Cortex of kidney (tissue), 1 donor: ENCODE data around the gene ITGB3.

Experiments used
- DNase-seq: peaks from one replicate; lab custom pipeline; 2025; lab: John Stamatoyannopoulos, UW

Gene ITGB3

DNA sequence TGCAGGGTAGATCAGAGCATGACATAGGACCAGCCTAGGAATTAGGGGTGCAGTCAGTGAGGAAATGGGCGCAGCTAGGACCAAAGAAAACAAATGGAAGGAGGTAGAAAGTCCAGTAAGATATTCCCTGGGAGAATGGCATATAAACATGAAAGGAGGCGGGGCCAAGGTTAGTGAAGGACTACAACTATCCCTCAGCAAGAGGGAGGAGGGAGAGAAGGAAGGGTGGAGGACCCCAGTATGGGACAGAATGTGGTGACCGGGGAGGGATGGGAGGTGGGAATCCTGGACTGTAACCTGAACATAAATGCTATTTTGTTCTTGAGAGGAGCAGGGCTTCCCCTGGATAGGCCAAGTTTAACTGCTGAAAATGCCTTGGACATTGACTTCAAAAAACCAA lies 22.8 kb downstream of the ITGB3 start:
- DNase-seq = no peak

DNA sequence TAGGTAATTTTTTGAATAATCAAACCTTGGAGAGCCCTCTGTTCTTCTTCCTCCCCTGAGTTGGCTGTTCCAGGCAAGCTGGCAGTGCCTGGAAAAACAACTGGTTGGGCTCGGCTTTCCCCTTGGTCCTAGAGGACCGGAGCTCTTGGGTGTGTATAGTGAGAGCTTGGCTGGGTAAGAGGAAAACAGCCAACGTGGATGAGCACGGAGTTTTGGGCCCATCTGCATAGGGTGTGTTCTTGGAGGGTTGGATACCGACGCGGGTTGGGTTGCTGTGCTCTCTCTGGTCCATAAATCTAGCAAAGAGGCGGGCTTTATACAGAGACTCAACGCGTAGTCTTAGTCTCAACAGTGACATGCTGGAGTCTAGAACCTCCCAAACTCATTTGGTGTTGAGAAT lies 23.2 kb downstream of the ITGB3 start:
- DNase-seq = no peak

DNA sequence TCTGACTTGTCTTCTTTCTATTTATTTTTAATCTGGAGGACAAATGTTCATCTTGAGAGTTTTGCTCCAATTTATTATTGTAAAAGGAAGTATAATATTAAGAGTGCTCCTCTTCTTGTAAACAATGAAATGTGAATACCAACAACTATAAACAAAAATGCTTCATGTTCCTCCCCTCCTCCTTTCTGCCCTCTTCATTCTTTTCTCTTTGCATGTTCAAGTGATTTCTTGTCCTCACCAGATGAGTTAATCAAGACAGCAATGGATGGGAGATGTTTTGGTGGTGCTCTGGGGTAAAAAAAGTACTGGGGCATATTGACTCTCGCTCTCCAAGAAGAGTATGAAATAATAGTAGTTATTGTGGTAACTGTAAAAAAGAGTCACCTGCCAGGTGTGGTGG lies 24.3 kb downstream of the ITGB3 start:
- DNase-seq = no peak

DNA sequence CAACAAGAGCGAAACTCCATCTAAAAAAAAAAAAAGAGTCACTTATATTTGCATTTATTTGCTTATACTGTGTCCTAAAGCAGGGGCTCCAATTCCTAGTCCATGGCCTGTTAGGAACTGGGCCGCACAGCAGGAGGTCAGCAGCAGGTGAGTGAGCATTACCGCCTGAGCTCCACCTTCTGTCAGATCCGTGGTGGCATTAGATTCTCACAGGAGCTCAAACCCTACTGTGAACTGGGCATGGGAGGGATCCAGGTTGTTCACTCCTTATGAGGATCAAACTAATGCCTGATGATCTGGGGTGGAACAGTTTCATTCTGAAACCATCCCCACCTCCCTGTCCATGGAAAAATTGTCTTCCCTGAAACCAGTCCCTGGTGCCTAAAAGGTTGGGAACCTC lies 24.9 kb downstream of the ITGB3 start:
- DNase-seq = no peak

DNA sequence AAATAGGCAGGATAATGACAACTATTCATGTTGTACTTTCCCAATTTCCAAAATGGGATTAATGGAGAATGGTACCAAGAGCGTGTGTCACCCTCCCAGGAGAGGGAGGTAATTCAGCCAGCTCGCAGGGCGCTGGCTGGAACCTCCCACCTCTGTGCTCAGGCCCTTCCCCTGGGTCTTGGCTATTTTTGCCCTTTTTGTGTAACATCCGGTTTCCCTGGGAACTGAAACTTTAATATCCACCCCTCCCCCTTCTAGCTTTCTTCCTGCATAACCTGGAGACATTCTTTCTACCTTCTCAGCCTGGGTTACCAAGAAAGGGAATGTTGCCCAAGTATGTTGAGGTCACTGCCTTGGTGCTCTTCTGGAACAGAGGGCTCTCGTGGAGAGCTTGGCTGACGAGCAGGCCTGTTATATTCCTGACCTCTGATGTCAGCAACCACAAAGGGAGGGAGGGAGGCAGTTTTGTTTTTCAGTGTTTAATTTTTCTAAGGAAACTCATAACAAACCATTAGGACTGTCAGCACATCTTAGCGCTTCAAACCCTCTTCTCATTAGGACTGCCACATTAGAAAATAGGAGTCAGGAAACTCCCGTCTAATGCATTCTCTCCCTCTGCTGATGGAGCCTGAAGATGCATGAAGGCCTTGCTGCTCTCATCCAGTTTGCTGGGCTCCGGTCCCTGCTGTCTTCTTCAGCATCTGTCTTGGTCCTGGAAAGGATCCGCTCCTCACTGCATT lies 25.6 kb downstream of the ITGB3 start:
- DNase-seq = no peak

DNA sequence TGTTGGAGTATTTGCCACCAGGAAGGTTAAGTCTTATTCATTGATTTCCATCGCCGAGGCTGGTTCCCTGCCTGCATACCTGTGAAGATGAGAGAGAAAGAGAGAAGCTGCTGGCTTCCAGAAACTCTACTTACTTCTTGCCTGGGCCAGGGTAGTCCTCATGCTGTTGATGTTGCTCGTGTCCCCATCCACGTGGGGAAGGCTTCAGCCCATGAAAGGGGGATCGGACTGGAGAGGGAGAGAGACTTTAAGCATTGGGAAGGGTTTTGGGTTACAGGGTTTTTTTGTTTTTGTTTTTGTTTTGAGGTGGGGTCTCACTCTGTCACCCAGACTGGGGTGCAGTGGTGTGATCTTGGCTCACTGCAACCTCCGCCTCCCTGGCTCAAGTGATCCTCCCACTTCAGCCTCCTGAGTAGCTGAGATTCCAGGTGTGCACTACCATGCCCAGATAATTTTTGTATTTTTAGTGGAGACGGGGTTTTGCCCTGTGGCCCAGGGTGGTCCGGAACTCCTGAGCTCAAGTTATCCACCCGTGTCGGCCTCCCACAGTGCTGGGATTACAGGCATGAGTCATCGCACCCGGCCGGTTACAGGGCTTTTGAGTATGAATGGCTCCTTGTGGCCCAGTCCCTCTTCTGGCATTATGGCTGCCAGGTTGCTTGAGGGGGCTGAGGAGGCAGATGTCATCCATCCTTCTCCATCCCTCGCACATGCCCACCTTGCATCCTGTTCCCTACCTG lies 26.6 kb downstream of the ITGB3 start:
- no peak for DNase-seq

DNA sequence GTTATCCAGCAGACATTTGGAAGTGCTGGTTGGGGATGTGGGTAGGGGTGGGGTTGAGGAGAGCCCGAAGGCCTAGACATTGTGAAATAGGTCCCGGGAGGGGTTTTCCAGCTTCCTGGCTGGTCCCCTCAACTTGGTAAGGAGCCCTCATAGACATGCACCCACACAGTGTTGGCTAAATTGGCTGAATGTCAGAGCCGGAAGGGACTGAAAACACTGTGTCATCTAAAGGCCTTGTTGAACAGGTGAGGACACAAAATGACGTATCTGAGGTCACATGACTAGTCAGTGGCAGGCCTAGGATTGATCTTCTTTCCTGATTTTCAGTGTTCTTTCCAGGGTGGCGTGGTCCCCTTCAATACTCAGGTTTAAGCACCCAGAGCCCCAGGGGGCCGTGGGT lies 27.6 kb downstream of the ITGB3 start:
- no peak for DNase-seq

DNA sequence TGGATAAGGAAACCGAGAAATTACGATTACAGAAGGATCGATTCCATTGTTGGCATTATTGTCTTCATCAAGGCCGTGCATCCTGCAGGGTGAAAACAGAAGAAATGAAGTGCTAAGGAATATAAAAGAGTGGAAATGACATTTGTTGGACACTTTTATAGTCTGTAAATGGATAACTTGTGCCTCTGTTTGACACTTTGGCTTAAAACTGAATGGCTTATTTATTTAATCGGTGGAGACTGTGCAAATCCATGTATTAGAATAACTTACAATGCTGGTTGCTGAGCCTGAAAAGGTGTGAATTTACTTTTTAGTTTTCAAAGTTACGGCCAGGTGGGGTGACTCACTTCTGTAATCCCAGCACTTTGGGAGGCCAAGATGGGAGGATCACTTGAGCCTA lies 31.4 kb downstream of the ITGB3 start:
- no peak for DNase-seq

DNA sequence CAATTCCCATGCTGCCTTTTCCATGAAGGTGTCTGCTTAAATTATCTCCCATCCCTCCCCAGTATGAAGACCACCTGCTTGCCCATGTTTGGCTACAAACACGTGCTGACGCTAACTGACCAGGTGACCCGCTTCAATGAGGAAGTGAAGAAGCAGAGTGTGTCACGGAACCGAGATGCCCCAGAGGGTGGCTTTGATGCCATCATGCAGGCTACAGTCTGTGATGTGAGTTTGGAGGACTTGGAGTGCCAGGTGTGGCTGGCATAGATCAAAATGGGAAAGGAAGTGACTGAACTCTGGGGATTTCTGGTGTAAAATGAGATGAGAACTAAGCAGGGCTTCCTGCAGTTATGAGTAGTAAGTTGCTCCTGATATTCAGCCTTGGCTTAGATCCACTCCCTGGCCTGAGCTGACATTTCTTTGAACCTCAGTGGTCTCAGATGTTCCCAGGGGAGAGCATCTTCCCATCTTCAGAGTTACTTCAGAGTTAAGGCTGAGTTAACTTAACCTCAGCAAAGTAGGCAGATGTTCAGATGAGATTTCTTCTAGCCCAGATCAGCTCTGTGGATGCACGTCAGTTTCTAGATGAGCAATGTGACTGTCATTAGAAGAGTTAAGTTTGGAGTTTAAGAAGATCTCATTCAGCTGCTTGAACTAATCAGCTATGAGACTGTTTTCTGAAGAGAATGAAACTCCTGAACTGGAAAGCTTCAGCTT lies 32.7 kb downstream of the ITGB3 start:
- no peak for DNase-seq

DNA sequence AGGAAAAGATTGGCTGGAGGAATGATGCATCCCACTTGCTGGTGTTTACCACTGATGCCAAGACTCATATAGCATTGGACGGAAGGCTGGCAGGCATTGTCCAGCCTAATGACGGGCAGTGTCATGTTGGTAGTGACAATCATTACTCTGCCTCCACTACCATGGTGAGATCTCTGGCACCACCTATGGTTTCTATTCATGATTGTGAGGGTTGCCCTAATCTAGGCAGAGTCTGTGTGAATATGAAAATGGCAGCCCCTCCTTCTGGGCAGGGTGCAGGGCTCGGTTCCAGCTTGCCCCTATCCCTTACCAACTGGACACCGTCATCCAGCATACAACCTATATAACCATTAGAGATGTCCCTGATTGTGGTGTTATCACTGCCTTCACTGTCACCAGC lies 33.4 kb downstream of the ITGB3 start:
- DNase-seq = no peak

DNA sequence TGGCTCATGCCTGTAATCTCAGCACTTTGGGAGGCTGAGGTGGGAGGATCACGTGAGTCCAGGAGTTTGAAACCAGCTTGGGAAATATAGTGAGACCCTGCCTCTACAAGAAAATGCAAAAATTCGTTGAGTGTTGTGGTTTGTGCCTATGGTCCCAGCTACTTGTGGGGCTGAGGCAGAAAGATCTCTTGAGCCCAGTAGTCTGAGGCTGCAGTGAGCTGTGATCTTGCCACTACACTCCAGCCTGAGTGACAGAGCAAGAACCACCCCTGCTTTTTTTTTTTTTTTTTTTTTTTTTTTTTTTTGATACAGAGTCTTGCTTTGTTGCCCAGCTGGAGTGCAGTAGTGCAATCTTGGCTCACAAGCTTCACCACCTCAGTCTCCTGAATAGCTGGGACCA lies 34.0 kb downstream of the ITGB3 start:
- no peak for DNase-seq

DNA sequence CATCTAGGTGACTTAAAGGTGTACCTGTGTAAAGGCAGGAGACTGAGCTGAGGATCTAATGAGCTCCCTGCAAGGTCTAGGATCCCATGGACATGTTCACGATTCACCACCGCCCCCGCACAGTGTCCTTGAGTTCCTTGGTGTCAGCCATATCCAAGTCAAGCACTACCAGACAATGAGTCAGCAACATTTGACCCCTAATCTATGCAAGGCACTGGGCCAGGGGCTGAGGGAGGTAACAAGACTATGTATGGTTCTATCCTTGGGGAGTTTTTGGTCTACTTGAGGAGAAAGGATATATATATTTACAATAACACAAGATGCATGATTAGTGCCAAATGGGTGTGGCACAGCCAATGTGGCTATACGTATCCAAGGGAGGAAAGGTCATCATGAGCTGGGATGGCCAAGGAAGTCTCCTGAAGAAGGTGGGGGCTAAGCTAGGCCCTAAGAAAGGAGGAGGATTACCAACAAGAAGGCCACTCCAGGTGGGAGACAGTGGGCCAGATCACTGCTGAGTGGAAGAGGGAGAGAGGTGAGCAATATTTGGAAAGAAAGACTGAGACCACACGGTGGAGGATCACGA lies 35.0 kb downstream of the ITGB3 start:
- no peak for DNase-seq

DNA sequence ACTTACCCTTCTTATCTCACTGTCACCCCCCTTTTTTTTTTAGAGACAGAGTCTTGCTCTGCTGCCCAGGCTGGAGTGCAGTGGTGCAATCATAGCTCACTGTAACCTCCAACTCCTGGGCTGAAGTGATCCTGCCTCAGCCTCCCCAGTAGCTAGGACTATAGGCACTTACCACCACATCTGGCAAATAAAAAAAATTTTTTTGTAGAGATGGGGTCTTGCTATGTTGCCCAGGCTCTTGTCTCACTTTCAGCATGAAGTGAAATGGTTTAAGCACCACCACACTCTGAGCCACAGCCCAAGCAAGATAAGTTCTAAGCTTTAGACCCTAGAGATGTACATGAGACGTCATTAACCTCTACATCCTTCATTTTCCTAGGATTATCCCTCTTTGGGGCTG lies 35.7 kb downstream of the ITGB3 start:
- DNase-seq = no peak

DNA sequence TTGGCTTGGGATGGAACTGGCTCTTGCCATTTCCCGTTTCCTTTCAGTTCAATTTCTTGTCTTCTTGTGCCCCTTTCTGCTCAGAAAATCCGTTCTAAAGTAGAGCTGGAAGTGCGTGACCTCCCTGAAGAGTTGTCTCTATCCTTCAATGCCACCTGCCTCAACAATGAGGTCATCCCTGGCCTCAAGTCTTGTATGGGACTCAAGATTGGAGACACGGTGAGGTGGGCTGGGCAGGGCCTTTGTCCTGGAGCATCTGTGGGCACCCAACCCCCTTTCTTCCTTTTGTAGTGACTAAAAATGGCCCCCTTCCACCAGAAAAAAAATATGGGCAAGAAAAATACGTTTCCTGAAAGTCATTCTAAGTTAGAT lies 37.2 kb downstream of the ITGB3 start:
- no peak for DNase-seq

DNA sequence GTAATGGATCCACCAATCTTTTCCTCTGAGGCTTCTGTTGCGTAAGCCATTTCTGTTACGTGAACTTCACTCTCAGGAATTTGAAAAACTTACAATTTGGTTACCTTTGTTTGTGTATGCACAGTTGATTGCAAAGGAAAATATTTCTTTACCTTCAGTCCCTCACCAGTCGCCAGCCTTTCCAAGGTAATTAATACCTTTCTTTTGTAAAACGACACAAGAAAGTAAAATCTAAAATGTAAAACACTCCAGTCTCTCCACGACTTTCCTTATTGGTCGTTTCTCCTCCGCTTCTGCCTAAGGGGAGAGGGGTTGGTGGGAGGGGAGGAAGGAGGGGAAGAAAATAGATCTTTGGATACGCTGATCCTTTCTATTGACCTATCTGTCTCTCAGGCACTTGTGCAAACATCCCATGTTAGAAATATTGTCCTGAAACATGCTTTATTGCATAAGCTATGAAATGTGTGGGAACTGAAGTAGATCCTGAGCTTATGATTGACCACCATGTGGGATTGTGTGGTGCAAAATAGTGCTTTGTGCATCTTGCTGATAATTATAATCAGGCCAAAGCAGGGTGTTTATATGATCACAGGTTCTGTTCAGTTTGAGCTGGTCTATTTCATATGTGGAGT lies 37.7 kb downstream of the ITGB3 start:
- DNase-seq = no peak

DNA sequence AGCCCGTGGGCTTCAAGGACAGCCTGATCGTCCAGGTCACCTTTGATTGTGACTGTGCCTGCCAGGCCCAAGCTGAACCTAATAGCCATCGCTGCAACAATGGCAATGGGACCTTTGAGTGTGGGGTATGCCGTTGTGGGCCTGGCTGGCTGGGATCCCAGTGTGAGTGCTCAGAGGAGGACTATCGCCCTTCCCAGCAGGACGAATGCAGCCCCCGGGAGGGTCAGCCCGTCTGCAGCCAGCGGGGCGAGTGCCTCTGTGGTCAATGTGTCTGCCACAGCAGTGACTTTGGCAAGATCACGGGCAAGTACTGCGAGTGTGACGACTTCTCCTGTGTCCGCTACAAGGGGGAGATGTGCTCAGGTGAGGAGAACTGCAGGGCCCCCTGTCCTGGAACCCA lies 38.6 kb downstream of the ITGB3 start:
- DNase-seq = no peak

DNA sequence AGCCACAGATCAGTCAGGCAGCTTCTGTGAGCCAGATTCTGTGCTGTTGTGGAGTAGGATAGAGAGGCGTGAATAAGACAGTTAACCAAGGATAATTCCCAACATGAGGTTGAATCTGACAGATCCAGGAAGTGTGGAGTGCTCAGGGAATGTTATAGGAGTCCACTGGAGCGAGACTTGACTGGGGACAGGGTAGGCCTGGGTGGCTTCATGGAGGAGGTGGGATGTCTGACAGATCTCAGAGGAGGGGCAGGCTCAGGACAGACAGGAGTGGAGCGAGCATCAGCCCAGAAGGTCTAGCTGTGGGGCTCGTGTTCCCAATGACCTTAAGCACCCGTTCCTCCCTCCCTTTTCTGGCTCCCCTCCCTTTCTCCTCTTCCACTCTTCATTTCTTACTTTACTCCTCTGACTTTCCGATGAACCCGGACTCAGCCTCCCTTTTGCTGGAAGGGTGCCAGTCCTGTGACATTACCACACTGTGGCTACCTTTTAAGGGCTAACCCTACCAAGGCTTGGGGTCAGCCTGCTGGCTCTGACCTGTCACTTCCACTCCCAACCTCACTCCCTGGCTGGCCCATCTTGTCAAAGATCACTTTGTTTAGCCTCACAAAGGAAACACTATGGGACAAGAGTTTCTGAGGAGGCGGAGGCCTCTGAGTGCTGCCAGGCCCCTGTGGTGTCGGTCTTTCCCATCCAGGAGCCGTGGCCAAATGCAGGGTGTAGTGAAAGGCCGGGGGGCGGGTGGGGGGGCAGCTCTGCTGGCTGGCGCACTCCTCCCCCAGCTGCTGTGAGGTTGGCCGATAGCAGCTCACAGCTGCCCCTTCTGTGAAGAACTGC lies 41.6 kb downstream of the ITGB3 start:
- DNase-seq = no peak

DNA sequence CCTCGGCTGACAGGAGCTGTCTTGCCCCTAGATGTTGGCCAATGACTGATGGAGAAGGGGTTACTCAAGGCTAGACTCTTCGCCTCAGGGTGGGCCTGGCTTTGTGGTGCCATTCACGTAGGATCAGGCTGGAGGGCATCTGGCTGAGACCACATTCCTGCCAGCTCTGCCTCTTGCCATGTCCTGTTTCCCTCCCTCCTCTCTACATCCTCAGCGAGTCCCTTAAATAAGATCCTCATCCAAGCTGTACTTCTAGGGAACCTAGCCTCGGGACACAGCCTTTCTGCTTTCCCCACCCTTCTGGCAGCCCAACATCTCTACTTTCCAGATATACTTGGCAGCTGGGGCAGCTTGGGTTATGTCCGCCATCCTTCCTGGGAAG lies 42.2 kb downstream of the ITGB3 start:
- no peak for DNase-seq

DNA sequence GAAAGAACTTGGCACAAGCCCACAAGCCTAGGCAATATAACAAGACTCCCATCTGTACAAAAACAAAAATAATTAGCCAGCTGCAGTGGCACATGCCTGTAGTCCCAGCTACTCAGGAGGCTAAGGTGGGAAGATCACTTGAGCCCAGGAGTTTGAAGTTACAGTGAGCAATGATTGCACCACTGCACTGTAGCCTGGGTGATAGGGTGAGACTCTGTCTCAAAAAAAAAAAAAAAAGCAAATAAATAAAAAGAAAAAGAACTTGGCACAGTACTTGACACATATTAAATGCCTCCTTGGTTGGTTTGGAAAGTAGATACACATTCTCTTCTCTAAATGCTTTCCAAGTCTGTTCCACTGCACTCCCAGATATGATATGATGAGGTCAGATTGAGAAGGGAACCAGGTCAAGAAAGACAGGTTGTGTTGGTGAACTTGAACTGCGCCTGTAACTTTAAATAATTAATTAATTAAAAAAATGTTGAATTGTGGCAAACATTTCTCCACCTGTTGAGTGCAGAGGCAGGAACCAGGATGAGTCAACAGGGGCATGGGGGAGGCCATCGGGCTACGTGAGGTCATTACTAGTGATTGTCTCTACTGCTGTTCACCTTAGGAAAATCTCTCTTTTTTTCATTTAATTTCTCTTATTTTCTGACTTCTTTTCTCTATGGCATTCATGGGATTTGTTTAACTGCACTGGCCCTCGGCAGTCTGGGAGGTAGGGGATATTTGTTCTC lies 44.2 kb downstream of the ITGB3 start:
- DNase-seq = no peak

DNA sequence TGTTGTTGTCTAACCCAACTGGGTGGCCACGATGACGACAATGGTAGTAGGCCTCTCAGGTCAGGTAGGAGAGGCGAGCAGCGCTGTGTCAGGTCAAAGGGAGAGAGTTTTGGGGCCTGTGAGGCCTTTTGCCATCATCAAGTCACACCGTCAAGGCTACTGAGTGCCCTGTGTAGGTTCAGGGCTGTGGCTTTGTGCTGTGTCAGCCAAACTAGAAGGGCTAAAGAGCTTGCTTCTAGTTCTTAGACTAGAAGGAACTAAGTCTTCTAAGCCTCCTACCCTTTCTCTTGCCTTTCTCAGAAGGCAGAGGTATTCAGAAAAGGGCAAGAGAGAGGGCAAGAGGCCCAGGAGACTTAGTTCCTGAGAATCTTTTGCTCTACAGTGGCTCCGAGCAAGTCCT lies 45.1 kb downstream of the ITGB3 start:
- DNase-seq = no peak
